GM12873 (cell line): Measurements from ENCODE around the gene BCCIP.

ENCODE experiments used
- TF ChIP-seq, protein P1 (sequence below): IDR thresholded peaks from 2 replicates; pipeline ENCODE4 v1.5.1; 2012; ENCODE audit warnings: low read depth, mild to moderate bottlenecking, moderate library complexity, low read length, control low read depth; ENCODE audit not compliant: insufficient read depth; ENCODE audit errors: missing control alignments

Gene BCCIP

DNA sequence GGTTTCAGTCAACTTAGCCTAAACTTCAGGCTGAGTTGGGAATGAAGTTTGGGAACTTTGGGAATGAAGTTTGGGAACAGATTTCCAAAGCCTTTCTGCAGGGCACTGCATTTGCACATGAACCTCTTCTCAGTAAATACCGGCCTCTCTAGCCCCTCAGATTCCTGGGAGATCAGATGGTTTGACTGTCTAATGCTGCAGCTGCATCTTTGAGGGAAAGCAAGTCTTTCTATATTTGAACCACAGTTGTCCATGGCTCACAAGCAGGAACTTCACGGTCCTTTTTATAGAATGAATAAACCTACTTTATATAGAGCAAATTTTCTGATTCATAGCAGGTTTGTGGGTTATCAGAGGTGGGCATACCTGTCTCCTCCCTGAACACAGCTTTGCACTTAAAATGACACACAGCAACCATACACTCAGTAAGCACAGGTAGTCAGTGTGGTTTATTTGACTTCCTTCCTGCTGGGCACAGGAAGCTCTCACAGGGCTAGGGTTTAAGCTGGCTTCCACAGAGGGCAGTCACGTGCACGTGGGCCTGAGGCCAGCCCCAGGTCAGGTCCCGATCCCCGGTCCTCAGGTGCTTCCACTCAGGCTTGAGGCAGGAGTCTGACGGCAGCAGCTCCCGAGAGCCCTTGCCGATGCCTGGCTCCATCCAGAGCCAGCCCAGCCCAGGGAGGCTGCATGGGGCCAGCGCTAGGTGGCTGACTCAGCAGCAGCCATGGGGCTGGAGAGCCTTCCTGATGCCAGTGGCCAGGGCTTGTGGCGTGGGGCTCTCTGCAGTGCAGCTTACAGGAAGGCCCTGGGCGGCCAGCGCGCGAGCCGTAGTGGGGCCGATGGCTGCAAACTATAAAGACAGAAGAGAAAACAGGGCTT lies 35.0 kb upstream of the BCCIP start:
- TF ChIP-seq, protein P1, sequence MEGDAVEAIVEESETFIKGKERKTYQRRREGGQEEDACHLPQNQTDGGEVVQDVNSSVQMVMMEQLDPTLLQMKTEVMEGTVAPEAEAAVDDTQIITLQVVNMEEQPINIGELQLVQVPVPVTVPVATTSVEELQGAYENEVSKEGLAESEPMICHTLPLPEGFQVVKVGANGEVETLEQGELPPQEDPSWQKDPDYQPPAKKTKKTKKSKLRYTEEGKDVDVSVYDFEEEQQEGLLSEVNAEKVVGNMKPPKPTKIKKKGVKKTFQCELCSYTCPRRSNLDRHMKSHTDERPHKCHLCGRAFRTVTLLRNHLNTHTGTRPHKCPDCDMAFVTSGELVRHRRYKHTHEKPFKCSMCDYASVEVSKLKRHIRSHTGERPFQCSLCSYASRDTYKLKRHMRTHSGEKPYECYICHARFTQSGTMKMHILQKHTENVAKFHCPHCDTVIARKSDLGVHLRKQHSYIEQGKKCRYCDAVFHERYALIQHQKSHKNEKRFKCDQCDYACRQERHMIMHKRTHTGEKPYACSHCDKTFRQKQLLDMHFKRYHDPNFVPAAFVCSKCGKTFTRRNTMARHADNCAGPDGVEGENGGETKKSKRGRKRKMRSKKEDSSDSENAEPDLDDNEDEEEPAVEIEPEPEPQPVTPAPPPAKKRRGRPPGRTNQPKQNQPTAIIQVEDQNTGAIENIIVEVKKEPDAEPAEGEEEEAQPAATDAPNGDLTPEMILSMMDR: no peak

DNA sequence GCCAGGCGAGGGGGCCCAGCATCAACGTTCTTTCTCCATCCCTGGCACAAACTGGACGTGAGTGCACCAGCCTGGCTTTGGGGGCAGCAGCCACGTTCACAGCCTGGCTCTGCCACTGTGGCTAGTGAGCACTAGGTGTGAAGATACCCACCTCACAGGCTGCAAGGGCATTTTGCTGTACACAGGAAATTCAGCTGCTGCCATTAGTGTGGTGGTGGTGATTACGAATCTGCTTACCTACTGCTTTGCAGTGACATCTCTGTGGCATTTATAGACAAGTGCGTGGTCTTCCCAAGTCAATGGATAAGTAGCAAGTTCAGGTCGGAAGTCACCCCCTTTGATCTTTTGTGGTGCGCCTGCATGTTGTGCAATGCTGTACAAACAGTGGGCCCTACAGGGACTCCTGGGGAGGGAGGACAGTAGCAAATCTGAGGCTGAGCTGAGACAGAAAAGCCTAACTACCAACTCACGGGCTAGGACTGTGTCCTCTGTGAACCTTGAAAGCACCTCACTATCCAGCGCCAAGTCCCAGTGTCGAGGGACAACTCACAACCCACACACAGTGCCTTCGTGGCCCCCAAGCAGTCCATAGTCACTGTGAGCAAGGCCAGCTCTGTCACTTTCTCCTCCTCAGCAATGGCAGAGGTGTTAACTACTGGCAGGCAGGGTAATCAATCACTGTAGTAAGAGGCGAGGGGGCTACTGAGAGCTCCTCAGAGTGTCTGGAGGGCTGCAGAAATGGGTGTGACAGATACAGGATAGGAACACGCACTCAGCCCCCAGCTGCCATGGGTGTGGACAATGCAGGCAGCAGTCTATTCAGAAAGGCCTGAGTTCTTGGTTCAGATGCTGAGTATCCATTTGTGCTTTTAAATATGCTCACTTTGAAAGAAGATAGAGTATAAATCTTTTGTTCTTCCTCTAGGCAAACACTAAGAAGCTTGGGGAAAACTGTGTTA lies 30.7 kb upstream of the BCCIP start:
- TF ChIP-seq, protein P1: no peak

DNA sequence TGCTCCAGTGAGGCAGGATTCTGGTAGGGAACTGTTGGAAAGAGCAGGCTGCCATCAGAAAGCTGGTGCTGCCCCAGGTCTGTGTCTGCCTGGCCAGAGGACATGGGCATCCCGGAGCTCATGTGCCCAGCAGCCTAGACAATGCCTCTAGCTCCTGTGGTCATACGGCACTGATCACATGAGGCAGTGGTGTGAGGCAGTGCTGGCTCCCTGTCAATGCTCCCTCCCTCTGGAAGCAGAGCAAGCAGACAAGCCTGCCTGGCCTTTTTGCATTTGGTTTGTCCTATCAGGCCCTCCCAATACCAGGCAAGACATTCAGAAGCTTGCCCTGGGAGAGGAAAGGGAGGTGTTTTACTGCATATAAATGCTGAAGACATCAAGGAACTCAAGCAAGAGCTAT lies 28.2 kb upstream of the BCCIP start:
- TF ChIP-seq, protein P1: no peak

DNA sequence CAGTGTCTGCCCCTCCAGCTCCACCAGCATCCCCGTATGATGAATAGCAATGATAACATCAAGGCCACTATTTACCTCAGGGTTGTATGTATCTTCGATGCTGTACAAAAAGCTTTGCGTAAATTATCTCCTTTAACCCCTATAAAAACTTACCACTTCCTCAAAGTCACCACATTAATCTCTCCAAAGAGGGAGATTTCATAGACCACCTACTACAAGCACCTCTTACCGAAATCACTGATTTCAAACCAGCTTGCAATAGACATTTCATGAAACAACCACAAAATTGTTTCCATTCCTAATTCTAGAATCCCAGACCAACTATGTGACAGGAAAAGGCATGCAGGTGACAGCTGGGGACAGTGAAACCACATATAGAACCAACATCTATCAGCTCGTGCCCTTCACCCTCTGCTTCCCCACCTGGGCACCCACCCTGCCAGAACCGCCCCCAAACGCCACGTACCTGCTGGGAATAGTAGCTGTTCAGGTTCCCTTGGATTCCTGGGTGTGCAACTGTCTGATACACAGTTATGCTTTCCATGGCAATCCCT lies 27.6 kb upstream of the BCCIP start:
- TF ChIP-seq, protein P1: no peak

DNA sequence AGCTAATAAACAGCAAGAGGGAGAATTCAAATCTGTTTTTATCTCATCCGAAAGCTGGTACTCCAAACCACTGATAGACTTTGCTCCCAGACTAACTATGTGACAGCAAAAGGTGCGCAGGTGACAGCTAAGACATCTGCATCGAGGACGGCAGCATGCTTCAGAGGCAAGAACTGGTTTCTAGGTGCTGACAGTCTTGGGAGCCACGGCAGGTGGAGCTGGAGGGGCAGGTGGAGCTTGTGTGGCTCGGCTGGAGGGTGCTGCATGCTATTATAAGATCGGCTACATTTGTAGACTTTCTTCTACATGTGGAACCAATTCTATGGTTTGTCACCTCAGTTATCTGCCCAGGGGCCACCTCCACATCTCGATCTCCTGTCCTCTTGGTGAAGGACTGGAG lies 25.9 kb upstream of the BCCIP start:
- TF ChIP-seq, protein P1: no peak

DNA sequence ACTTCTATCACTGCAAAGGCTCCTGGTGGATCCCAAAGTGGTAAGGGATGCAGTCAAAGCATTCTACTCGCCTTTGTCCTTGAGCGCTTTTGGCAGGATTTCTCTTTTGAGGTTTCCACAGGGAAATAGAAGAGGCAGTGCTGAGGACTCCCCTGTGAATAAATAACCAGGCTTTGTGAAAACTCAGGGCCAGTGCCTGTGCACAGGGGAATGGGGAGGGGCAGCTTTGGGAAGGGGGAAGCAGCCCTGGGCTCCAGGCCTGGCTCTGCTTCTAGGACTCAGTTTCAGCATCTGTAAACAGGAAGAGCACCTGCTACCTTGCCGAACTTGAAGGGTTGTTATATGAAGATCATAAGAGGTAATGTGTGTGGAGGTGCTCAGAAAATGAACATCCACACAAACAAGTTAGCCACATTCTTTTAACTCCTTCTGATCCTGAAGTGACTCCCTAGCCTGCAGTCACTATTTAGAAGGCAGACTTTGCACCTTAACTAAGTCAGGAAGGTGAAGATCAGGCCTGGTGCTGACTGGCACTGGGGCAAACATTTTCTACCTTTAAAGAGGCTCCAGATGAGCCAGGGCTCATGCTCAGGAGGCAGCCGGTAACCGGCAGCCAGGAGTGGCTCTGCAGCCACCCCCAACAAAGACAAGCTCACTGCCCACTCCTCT lies 25.2 kb upstream of the BCCIP start:
- TF ChIP-seq, protein P1: no peak
